Measurements from ENCODE around the gene TDP2.
"Not testable (repeated sequence)": the region's sequence is repeated elsewhere in the genome, so short reads cannot be mapped to it uniquely, and the experiment has no call there.

TDP2 gene

GRCh38 chr6:24658573-24659560, 7.8 kb downstream of the TDP2 start:
- Mint-ChIP-seq H3K27me3 (no peaks in the 10 kb centered on the region), H3K27ac (ENCODE audit: low read depth) (no peak overlapping the region), H3K9me3 (no peaks in the 10 kb centered on the region), H3K4me3 (no peak overlapping the region), H3K36me3 (ENCODE audit: insufficient read depth) (peaks cover 46% of the 10 kb centered on the region), H3K4me1 (peaks cover 56% of the 10 kb centered on the region)
- no peak for ATAC-seq (replicated peaks; ENCODE audit: extremely low read depth, poor library complexity, severe bottlenecking)
- DNase-seq (ENCODE audit: low spot score in 2 of 2), result no peak

- peak overlapping the region; percentile 73 for H3K27ac Mint-ChIP-seq (ENCODE audit: low read depth)
Measured at GRCh38 chr6:24655215-24655614, 11.5 kb downstream of the TDP2 start.

GRCh38 chr6:24650365-24650764, 16.3 kb downstream of the TDP2 start:
- DNase-seq (ENCODE audit: low spot score in 2 of 2) (no peak), ATAC-seq (replicated peaks; ENCODE audit: extremely low read depth, poor library complexity, severe bottlenecking) (no peak)
- H3K27ac Mint-ChIP-seq (ENCODE audit: low read depth), result no peak overlapping the region
- H3K4me3 Mint-ChIP-seq, result no peak overlapping the region
- peaks cover 30% of the 10 kb centered on the region for H3K4me1 Mint-ChIP-seq
- no peaks in the 10 kb centered on the region for H3K9me3 Mint-ChIP-seq
- H3K36me3 Mint-ChIP-seq (ENCODE audit: insufficient read depth), result peaks cover 43% of the 10 kb centered on the region
- no peaks in the 10 kb centered on the region for H3K27me3 Mint-ChIP-seq

More at GRCh38 chr6:24655215-24655614, 11.5 kb downstream of the TDP2 start:
- no peak overlapping the region for H3K4me3 Mint-ChIP-seq
- DNase-seq (ENCODE audit: low spot score in 2 of 2), result no peak
- no peaks in the 10 kb centered on the region for H3K9me3 Mint-ChIP-seq
- no peaks in the 10 kb centered on the region for H3K27me3 Mint-ChIP-seq
- ATAC-seq (replicated peaks; ENCODE audit: extremely low read depth, poor library complexity, severe bottlenecking), result no peak
- H3K36me3 Mint-ChIP-seq (ENCODE audit: insufficient read depth), result peaks cover 56% of the 10 kb centered on the region
- peaks cover 34% of the 10 kb centered on the region for H3K4me1 Mint-ChIP-seq

GRCh38 chr6:24649691-24650090, 17.0 kb downstream of the TDP2 start:
- no peaks in the 10 kb centered on the region for H3K9me3 Mint-ChIP-seq
- no peak overlapping the region for H3K27ac Mint-ChIP-seq (ENCODE audit: low read depth)
- no peak for DNase-seq (ENCODE audit: low spot score in 2 of 2)
- peaks cover 43% of the 10 kb centered on the region for H3K36me3 Mint-ChIP-seq (ENCODE audit: insufficient read depth)
- ATAC-seq (replicated peaks; ENCODE audit: extremely low read depth, poor library complexity, severe bottlenecking), result no peak
- H3K4me3 Mint-ChIP-seq, result no peak overlapping the region
- H3K4me1 Mint-ChIP-seq, result peaks cover 28% of the 10 kb centered on the region
- no peaks in the 10 kb centered on the region for H3K27me3 Mint-ChIP-seq

- Mint-ChIP-seq H3K27me3 (no peaks in the 10 kb centered on the region), H3K4me3 (no peak overlapping the region), H3K9me3 (no peaks in the 10 kb centered on the region)
Measured at GRCh38 chr6:24648276-24648675, 18.4 kb downstream of the TDP2 start.

GRCh38 chr6:24646771-24647170, 19.9 kb downstream of the TDP2 start:
- peak overlapping the region; percentile 92 for H3K27ac Mint-ChIP-seq (ENCODE audit: low read depth)
- H3K4me1 Mint-ChIP-seq, result peaks cover 14% of the 10 kb centered on the region
- H3K9me3 Mint-ChIP-seq, result no peaks in the 10 kb centered on the region
- H3K27me3 Mint-ChIP-seq, result peaks cover 8% of the 10 kb centered on the region
- H3K4me3 Mint-ChIP-seq, result peak overlapping the region; percentile 81
- no peak for ATAC-seq (replicated peaks; ENCODE audit: extremely low read depth, poor library complexity, severe bottlenecking)
- no peak for DNase-seq (ENCODE audit: low spot score in 2 of 2)
- H3K36me3 Mint-ChIP-seq (ENCODE audit: insufficient read depth), result peaks cover 21% of the 10 kb centered on the region

More at GRCh38 chr6:24648276-24648675, 18.4 kb downstream of the TDP2 start:
- H3K4me1 Mint-ChIP-seq, result peaks cover 20% of the 10 kb centered on the region
- H3K27ac Mint-ChIP-seq (ENCODE audit: low read depth), result no peak overlapping the region
- peaks cover 36% of the 10 kb centered on the region for H3K36me3 Mint-ChIP-seq (ENCODE audit: insufficient read depth)
- DNase-seq (ENCODE audit: low spot score in 2 of 2) (no peak), ATAC-seq (replicated peaks; ENCODE audit: extremely low read depth, poor library complexity, severe bottlenecking) (no peak)

- H3K27ac Mint-ChIP-seq (ENCODE audit: low read depth), result no peak overlapping the region
- H3K4me1 Mint-ChIP-seq, result peaks cover 14% of the 10 kb centered on the region
Measured at GRCh38 chr6:24644377-24644776, 22.3 kb downstream of the TDP2 start.

GRCh38 chr6:24643920-24644319, 22.8 kb downstream of the TDP2 start:
- H3K36me3 Mint-ChIP-seq (ENCODE audit: insufficient read depth), result peaks cover 12% of the 10 kb centered on the region
- peaks cover 35% of the 10 kb centered on the region for H3K27me3 Mint-ChIP-seq
- no peak overlapping the region for H3K27ac Mint-ChIP-seq (ENCODE audit: low read depth)
- no peak for DNase-seq (ENCODE audit: low spot score in 2 of 2)
- no peak for ATAC-seq (replicated peaks; ENCODE audit: extremely low read depth, poor library complexity, severe bottlenecking)
- no peak overlapping the region for H3K4me3 Mint-ChIP-seq
- H3K9me3 Mint-ChIP-seq, result no peaks in the 10 kb centered on the region
- peaks cover 14% of the 10 kb centered on the region for H3K4me1 Mint-ChIP-seq

More at GRCh38 chr6:24644377-24644776, 22.3 kb downstream of the TDP2 start:
- H3K27me3 Mint-ChIP-seq, result peaks cover 30% of the 10 kb centered on the region
- ATAC-seq (replicated peaks; ENCODE audit: extremely low read depth, poor library complexity, severe bottlenecking), result no peak
- no peak for DNase-seq (ENCODE audit: low spot score in 2 of 2)
- H3K9me3 Mint-ChIP-seq, result no peaks in the 10 kb centered on the region
- H3K4me3 Mint-ChIP-seq, result no peak overlapping the region
- H3K36me3 Mint-ChIP-seq (ENCODE audit: insufficient read depth), result peaks cover 12% of the 10 kb centered on the region

- Mint-ChIP-seq H3K9me3 (no peaks in the 10 kb centered on the region), H3K4me1 (peaks cover 14% of the 10 kb centered on the region), H3K27me3 (peaks cover 50% of the 10 kb centered on the region), H3K27ac (ENCODE audit: low read depth) (no peak overlapping the region), H3K36me3 (ENCODE audit: insufficient read depth) (peaks cover 12% of the 10 kb centered on the region), H3K4me3 (no peak overlapping the region)
- DNase-seq (ENCODE audit: low spot score in 2 of 2) (no peak), ATAC-seq (replicated peaks; ENCODE audit: extremely low read depth, poor library complexity, severe bottlenecking) (no peak)
Measured at GRCh38 chr6:24642061-24642460, 24.6 kb downstream of the TDP2 start.

- H3K4me3 Mint-ChIP-seq; ATAC-seq (replicated peaks; ENCODE audit: extremely low read depth, poor library complexity, severe bottlenecking): not testable (repeated sequence)
Measured at GRCh38 chr6:24640631-24641030, 26.1 kb downstream of the TDP2 start.

GRCh38 chr6:24640166-24640565, 26.5 kb downstream of the TDP2 start:
- Mint-ChIP-seq H3K4me1 (peaks cover under 1% of the 10 kb centered on the region), H3K27me3 (peaks cover 62% of the 10 kb centered on the region), H3K27ac (ENCODE audit: low read depth) (no peak overlapping the region), H3K4me3 (no peak overlapping the region), H3K36me3 (ENCODE audit: insufficient read depth) (no peaks in the 10 kb centered on the region), H3K9me3 (no peaks in the 10 kb centered on the region)
- no peak for DNase-seq (ENCODE audit: low spot score in 2 of 2)
- ATAC-seq (replicated peaks; ENCODE audit: extremely low read depth, poor library complexity, severe bottlenecking), result no peak

More at GRCh38 chr6:24640631-24641030, 26.1 kb downstream of the TDP2 start:
- H3K9me3 Mint-ChIP-seq; H3K27ac Mint-ChIP-seq (ENCODE audit: low read depth); DNase-seq (ENCODE audit: low spot score in 2 of 2); H3K36me3 Mint-ChIP-seq (ENCODE audit: insufficient read depth); H3K4me1 Mint-ChIP-seq: not testable (repeated sequence)
- H3K27me3 Mint-ChIP-seq, result peaks cover 57% of the 10 kb centered on the region

GRCh38 chr6:24636681-24637080, 30.0 kb downstream of the TDP2 start:
- Mint-ChIP-seq H3K27me3 (peaks cover 87% of the 10 kb centered on the region), H3K9me3 (no peaks in the 10 kb centered on the region), H3K4me1 (no peaks in the 10 kb centered on the region), H3K4me3 (no peak overlapping the region), H3K36me3 (ENCODE audit: insufficient read depth) (no peaks in the 10 kb centered on the region), H3K27ac (ENCODE audit: low read depth) (no peak overlapping the region)
- no peak for DNase-seq (ENCODE audit: low spot score in 2 of 2)
- ATAC-seq (replicated peaks; ENCODE audit: extremely low read depth, poor library complexity, severe bottlenecking), result no peak

- no peak overlapping the region for H3K27ac Mint-ChIP-seq (ENCODE audit: low read depth)
- ATAC-seq (replicated peaks; ENCODE audit: extremely low read depth, poor library complexity, severe bottlenecking) (no peak), DNase-seq (ENCODE audit: low spot score in 2 of 2) (no peak)
- no peak overlapping the region for H3K4me3 Mint-ChIP-seq
- no peaks in the 10 kb centered on the region for H3K9me3 Mint-ChIP-seq
- no peaks in the 10 kb centered on the region for H3K4me1 Mint-ChIP-seq
- H3K27me3 Mint-ChIP-seq, result peaks cover 47% of the 10 kb centered on the region
- H3K36me3 Mint-ChIP-seq (ENCODE audit: insufficient read depth), result no peaks in the 10 kb centered on the region
Measured at GRCh38 chr6:24632573-24632972, 34.1 kb downstream of the TDP2 start.
